GM12865 (cell line): ENCODE data around the gene RASSF1.

ENCODE experiments used
- DNase-seq: peaks from one replicate; pipeline ENCODE4 v3.0.0; 2010; ENCODE audit warnings: low read depth
- H3K4me3 ChIP-seq: 2 replicates; pipeline ENCODE4 v1.5.1; 2011; ENCODE audit warnings: mild to moderate bottlenecking, low read depth, low read length, control low read depth
- TF ChIP-seq, protein P1 (sequence below): IDR thresholded peaks from 2 replicates; pipeline ENCODE4 v1.5.1; 2011; ENCODE audit warnings: low read length, control low read depth, low read depth, inconsistent platforms; ENCODE audit not compliant: insufficient read depth; ENCODE audit errors: missing control alignments

The RASSF1 gene

GRCh38 chr3:50351323-50351697 lies 10.7 kb upstream of the RASSF1 start:
- TF ChIP-seq, protein P1, sequence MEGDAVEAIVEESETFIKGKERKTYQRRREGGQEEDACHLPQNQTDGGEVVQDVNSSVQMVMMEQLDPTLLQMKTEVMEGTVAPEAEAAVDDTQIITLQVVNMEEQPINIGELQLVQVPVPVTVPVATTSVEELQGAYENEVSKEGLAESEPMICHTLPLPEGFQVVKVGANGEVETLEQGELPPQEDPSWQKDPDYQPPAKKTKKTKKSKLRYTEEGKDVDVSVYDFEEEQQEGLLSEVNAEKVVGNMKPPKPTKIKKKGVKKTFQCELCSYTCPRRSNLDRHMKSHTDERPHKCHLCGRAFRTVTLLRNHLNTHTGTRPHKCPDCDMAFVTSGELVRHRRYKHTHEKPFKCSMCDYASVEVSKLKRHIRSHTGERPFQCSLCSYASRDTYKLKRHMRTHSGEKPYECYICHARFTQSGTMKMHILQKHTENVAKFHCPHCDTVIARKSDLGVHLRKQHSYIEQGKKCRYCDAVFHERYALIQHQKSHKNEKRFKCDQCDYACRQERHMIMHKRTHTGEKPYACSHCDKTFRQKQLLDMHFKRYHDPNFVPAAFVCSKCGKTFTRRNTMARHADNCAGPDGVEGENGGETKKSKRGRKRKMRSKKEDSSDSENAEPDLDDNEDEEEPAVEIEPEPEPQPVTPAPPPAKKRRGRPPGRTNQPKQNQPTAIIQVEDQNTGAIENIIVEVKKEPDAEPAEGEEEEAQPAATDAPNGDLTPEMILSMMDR, result no peak
- H3K4me3 ChIP-seq, result peak overlapping the region; percentile 75
- DNase-seq, result no peak

DNA sequence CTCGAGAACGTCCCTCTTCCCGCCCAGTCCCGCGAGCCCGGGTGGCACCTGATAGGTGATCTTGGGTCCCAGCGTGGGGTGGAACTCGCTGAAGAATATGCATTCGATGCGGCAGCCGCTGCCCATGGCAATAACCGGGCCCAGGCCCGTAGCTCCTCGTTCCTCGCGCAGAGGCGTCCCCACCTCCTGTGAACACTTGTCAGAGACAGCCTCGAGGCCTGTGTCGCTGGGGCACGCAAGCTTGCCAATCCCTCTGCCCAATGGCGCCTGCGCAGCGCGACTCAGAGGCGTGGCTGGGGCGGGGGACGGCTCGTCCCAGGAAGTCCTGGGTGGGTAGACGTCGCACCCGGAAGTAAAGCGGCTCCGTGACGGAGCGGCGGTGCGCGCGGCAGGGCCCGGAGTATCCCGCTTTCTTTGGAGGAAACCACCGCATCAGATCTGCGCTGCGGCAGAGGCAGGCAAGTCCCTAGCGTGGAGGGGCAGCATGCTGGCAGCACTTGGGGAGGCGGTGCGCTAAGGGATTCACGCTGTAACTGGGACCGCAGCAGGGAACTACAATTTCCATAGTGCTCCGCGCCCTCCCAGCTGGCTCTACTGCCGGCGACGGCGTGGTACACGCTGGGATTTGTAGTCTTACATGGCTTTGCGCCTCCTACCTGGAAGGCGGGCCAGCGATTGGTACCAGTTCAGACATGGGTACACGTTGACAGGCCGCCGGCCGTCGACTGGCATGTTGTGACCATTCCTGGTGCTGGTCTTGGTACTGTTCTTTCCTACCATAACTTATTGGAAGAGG lies 10.1 kb upstream of the RASSF1 start, which contains the start of the genes CYB561D2 and NPRL2:
CYB561D2 (plus strand) TSS at position 336 of the 796 bp plus-strand sequence. CDS start 572 bp downstream, outside the sequence.
NPRL2 (minus strand) TSS at position 249 of the 796 bp plus-strand sequence; CDS start at position 126, 123 bp downstream.
- TF ChIP-seq, protein P1, result no peak
- peak; percentile 97 for DNase-seq
- peak within 1 kb of the TSS; percentile 75 for H3K4me3 ChIP-seq

GRCh38 chr3:50350213-50350526 lies 9.5 kb upstream of the RASSF1 start:
- TF ChIP-seq, protein P1, result no peak
- DNase-seq, result no peak
- H3K4me3 ChIP-seq, result peak overlapping the region; percentile 75

DNA sequence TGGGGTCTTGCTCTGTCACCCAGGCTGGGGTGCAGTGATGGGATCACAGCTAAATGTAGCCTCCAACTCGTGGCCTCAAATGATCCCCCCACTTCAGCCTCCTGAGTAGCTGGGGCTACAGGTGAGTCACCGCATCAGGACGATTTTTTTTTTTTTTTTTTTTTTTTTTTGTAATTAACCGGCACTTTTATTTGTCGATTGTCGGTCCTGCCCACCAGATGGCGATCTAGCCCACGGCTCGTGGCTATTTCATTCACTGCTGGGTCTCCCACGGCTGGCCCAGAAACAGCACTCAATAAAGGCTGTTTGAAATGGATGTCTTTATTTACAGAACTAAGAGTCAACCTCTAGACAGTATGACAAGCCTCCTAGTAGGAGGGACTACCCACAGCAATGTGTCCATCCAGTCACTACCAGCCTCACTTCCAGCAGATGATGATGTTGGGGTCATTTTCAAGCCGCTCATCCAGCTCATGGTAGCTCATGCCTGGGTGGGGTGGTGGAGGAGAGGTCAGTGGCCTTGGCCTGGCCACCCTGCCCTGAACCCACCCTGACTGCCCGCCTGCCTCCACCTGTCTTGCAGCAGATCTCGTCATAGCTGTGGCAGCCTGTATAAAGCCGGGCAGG lies 6.7 kb upstream of the RASSF1 start:
- no peak overlapping the region for H3K4me3 ChIP-seq
- peak; percentile 80 for DNase-seq
- TF ChIP-seq, protein P1, result peak; percentile 62

- DNase-seq, result peak; percentile 78
- TF ChIP-seq, protein P1, result no peak
These were observed 5.1 kb upstream of the RASSF1 start, which contains the start of gene ZMYND10 for GRCh38 chr3:50345586-50346234. ZMYND10 (minus strand) TSS chr3:50345732; CDS start chr3:50345579, 153 bp downstream.

GRCh38 chr3:50345008-50345407 lies 4.4 kb upstream of the RASSF1 start:
- DNase-seq, result no peak
- TF ChIP-seq, protein P1, result no peak
- no peak overlapping the region for H3K4me3 ChIP-seq

More at GRCh38 chr3:50345586-50346234, 5.1 kb upstream of the RASSF1 start, which contains the start of gene ZMYND10:
- H3K4me3 ChIP-seq, result peak within 1 kb of the TSS; percentile 27
